LNCAP (cell line): ENCODE data around the gene CFAP58.

Experiments used
- CTCF ChIP-seq: fragments of 450-650 bp; IDR thresholded peaks from 2 replicates; pipeline ENCODE4 v1.5.1; 2017; ENCODE audit warnings: mild to moderate bottlenecking

CFAP58 gene

GRCh38 chr10:104450954-104451353 is 97.3 kb downstream of the CFAP58 start:
- TF ChIP-seq CTCF, result no peak

GRCh38 chr10:104452977-104453376 is 99.3 kb downstream of the CFAP58 start:
- TF ChIP-seq CTCF, result no peak

- no peak for TF ChIP-seq CTCF
These were observed 103.3 kb downstream of the CFAP58 start for GRCh38 chr10:104456802-104457542.

- TF ChIP-seq CTCF, result no peak
These were observed 103.9 kb downstream of the CFAP58 start for GRCh38 chr10:104457543-104457828.

- TF ChIP-seq CTCF, result no peak
These were observed 118.9 kb downstream of the CFAP58 start for GRCh38 chr10:104472505-104472904.

- TF ChIP-seq CTCF, result no peak
These were observed 119.5 kb downstream of the CFAP58 start for GRCh38 chr10:104472957-104473745.

GRCh38 chr10:104478380-104478779 is 124.7 kb downstream of the CFAP58 start:
- no peak for TF ChIP-seq CTCF
